HepG2 (cell line): ENCODE data around the gene ZNF77. TPM values are rescaled to one million over a fixed set of nuclear protein-coding genes. Genes with fewer than 3 reads are reported as not detected.

ENCODE experiments used
- ATAC-seq: fragments of 200-7000 bp; cut with Tn5 transposase; 3 replicates; pipeline ENCODE4 v1.9.1; 2020; ENCODE audit warnings: mild to moderate bottlenecking, moderate library complexity
- BruUV-seq: library from RNA; stranded (reverse); fragments of 400-500 nt; replicated peaks from 2 replicates; lab custom pipeline; 2021; lab: Mats Ljungman, UMichigan
- CTCF ChIA-PET: fragments of 300-600 bp; formaldehyde crosslinking; extraction: SDS; loops from one replicate; lab custom pipeline; 2021; ENCODE audit warnings: low total read pairs, inconsistent platforms, low intra/inter-chr PET ratio; lab: Yijun Ruan, JAX
- POLR2A ChIA-PET: fragments of 350-600 bp; sonication (Branson Sonifier 250); formaldehyde crosslinking; loops from one replicate; lab custom pipeline; 2020; ENCODE audit warnings: antibody characterized with exemption, inconsistent platforms; lab: Yijun Ruan, JAX
- DNase-seq: peaks from one replicate; pipeline ENCODE4 v3.0.0-alpha.2; 2015; ENCODE audit warnings: low spot score
- FAIRE-seq: peaks from 3 replicates; lab custom pipeline; 2011; peaks lifted over from hg19 to GRCh38; lab: Jason Lieb, UNC
- H2AFZ ChIP-seq: one replicate; pipeline ENCODE4 v1.6.1; 2011; ENCODE audit warnings: low read length, inconsistent platforms
- H3K27ac ChIP-seq: fragments of 300-600 bp; 3 replicates; pipeline ENCODE4 v1.8.0; 2011; ENCODE audit warnings: mixed run types, mild to moderate bottlenecking, mixed read lengths, low read length, inconsistent platforms; ENCODE audit not compliant: insufficient read depth; ENCODE audit errors: extremely low read length
- H3K27me3 ChIP-seq, 2 experiments: fragments of 200-600 bp in 1 of 2; 2 replicates in 1 of 2; 3 replicates in 1 of 2; pipeline versions ENCODE4 v1.6.0 to v1.8.0; 2011; ENCODE audit warnings: low read length in 2 of 2, mild to moderate bottlenecking in 2 of 2, moderate library complexity in 2 of 2, inconsistent platforms in 1 of 2; ENCODE audit not compliant: insufficient read depth in 2 of 2, control insufficient read depth in 1 of 2
- H3K36me3 ChIP-seq, 2 experiments: fragments of 200-600 bp in 1 of 2; replicated peaks in 1 of 2; 2 replicates in 1 of 2; 3 replicates in 1 of 2; pipeline versions ENCODE4 v1.5.1 to v1.8.0; 2011; ENCODE audit warnings: low read length in 2 of 2, inconsistent platforms in 1 of 2; ENCODE audit not compliant: insufficient read depth in 2 of 2, control insufficient read depth in 1 of 2
- H3K4me1 ChIP-seq: 2 replicates; pipeline ENCODE4 v1.5.1; 2012; ENCODE audit warnings: low read length, inconsistent platforms; ENCODE audit not compliant: insufficient read depth
- H3K4me2 ChIP-seq: 2 replicates; pipeline ENCODE4 v1.6.0; 2011; ENCODE audit warnings: low read depth, low read length, inconsistent platforms
- H3K4me3 ChIP-seq, 3 experiments: fragments of 200-600 bp in 1 of 3; sonication (generic), shearing (Covaris generic) in 1 of 3; replicated peaks in 1 of 3; 2 replicates each; pipeline ENCODE4 v1.5.1; 2011 to 2016; ENCODE audit warnings: low read length in 3 of 3, inconsistent platforms in 2 of 3, low read depth in 2 of 3, mild to moderate bottlenecking in 2 of 3, control low read depth in 1 of 3, mixed read lengths in 1 of 3; ENCODE audit not compliant: insufficient read depth in 1 of 3
- H3K79me2 ChIP-seq: one replicate; pipeline ENCODE4 v1.6.1; 2011; ENCODE audit warnings: low read length, inconsistent platforms; ENCODE audit not compliant: insufficient read depth
- H3K9ac ChIP-seq: 2 replicates; pipeline ENCODE4 v1.6.0; 2011; ENCODE audit warnings: mild to moderate bottlenecking, low read depth, low read length, inconsistent platforms; ENCODE audit not compliant: insufficient read depth
- H3K9me3 ChIP-seq: 2 replicates; pipeline ENCODE4 v1.5.1; 2012; ENCODE audit warnings: mild to moderate bottlenecking, low read length
- H4K20me1 ChIP-seq: 2 replicates; pipeline ENCODE4 v1.6.0; 2011; ENCODE audit warnings: inconsistent platforms, mild to moderate bottlenecking, low read length, moderate library complexity; ENCODE audit not compliant: insufficient read depth
- DPF2 ChIP-seq: sonication (generic); formaldehyde crosslinking; IDR thresholded peaks from 2 replicates; pipeline ENCODE4 v1.4.0; 2020; ENCODE audit warnings: mild to moderate bottlenecking, low read depth, missing genetic modification reagents, borderline replicate concordance
- KDM3A ChIP-seq: IDR thresholded peaks from 2 replicates; pipeline ENCODE4 v1.6.1; 2018; ENCODE audit warnings: low read depth, missing compliant biosample characterization
- PPARG ChIP-seq: conservative IDR thresholded peaks from 2 replicates; pipeline ENCODE4 v1.6.1; 2016; ENCODE audit warnings: missing biosample characterization, missing genetic modification reagents
- RBAK ChIP-seq: sonication (generic); formaldehyde crosslinking; IDR thresholded peaks from 2 replicates; pipeline ENCODE4 v1.5.1; 2020; ENCODE audit warnings: mild to moderate bottlenecking, missing genetic modification reagents
- STAG1 ChIP-seq: sonication (generic); formaldehyde crosslinking; IDR thresholded peaks from 2 replicates; pipeline ENCODE4 v1.4.0; 2020; ENCODE audit warnings: missing genetic modification reagents
- THAP11 ChIP-seq: IDR thresholded peaks from 2 replicates; pipeline ENCODE4 v1.6.1; 2016; ENCODE audit warnings: missing biosample characterization, missing genetic modification reagents
- TOE1 ChIP-seq: sonication (generic); formaldehyde crosslinking; IDR thresholded peaks from 2 replicates; pipeline ENCODE4 v1.4.0; 2020; ENCODE audit warnings: mild to moderate bottlenecking, missing genetic modification reagents
- WGBS: methylation state at CpG from one replicate; pipeline ENCODE4 v1.1.6; 2017; ENCODE audit warnings: low lambda C conversion rate; 5-methylcytosine and 5-hydroxymethylcytosine counted together
- in situ Hi-C: cut with HindIII; loops from 2 replicates; pipeline ENCODE4 v1.10.0; 2017; ENCODE audit warnings: low pct_unique_long_range_greater_than_20kb; ENCODE audit not compliant: extremely low pct_ligation_motif_present
- intact Hi-C: fragments of 100-400 bp; cut with micrococcal nuclease; formaldehyde crosslinking; loops from one replicate; pipeline ENCODE4 v1.10.0; 2022; ENCODE audit not compliant: unreplicated experiment
- polyA plus RNA-seq, 8 experiments: library from polyadenylated mRNA; depleted of rRNA in 3 of 8; stranded (reverse) in 7 of 8; unstranded in 1 of 8; fragments of >200 nt; fragmentation: Illumina TruSeq in 4 of 8; extraction: Trizol in 4 of 8; gene quantifications; 2 replicates each; pipeline versions ENCODE4 v1.2.1 to v1.2.3, GENCODE V29; 2011 to 2016; ENCODE audit warnings: low read depth in 4 of 8, missing spikeins in 1 of 8, mixed read lengths in 1 of 8; ENCODE audit not compliant: insufficient read depth in 1 of 8
- total RNA-seq, 5 experiments: library from RNA; depleted of rRNA; stranded (reverse); fragments of >200 nt; fragmentation: Illumina TruSeq; extraction: Trizol; gene quantifications; 2 replicates each; pipeline ENCODE4 v1.2.3, GENCODE V29; 2016; ENCODE audit warnings: low read depth in 1 of 5
- TF ChIP-seq, protein P1 (sequence below): sonication (generic); formaldehyde crosslinking; IDR thresholded peaks from 2 replicates; pipeline ENCODE4 v1.4.0; 2020; ENCODE audit warnings: mild to moderate bottlenecking, missing genetic modification reagents

Gene ZNF77
- total and polyA plus RNA-seq, 2 of the 13 experiments (the other 11 are each of a cell fraction or from before 2014, with no cell fraction given) = 7.1 to 11.5 TPM

DNA sequence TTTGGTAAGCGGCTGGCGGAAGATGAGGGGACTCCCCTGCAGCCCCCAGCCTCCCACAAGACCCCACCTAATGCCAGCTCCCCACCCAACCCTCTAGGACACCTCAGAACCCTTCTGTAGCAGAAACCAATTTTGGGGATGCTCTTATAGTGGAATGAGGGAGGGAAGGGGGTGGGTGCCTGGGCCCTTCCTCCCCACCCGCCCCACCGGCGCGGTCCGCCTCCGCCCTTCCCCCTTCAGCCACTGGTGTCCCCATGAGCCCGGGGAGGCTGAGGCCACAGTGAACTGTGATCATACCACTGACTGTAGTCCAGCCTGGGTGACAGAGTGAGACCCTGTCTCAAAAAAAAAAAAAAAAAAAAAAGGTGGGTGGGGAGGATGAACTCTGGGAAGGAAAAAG lies 48.8 kb upstream of the ZNF77 start:
- in situ Hi-C loops (no loop called here), intact Hi-C loops (no loop called here)
- CTCF ChIA-PET = no interaction called here
- peaks cover 1 to 28% of the 10 kb centered on the region in 2 experiments; a peak in 3 of 5 replicates for H3K27me3 ChIP-seq
- no peaks in the 10 kb centered on the region for H3K79me2 ChIP-seq
- no peak for FAIRE-seq
- H3K9ac ChIP-seq = no peak overlapping the region
- DNase-seq = no peak
- POLR2A ChIA-PET = no interaction called here
- H3K4me1 ChIP-seq = no peaks in the 10 kb centered on the region
- H3K36me3 ChIP-seq = no peaks in the 10 kb centered on the region
- BruUV-seq = no TSS peak
- no peak overlapping the region for H3K4me3 ChIP-seq
- H3K4me2 ChIP-seq = no peak overlapping the region
- no peaks in the 10 kb centered on the region for H3K9me3 ChIP-seq
- TF ChIP-seq THAP11 (CRISPR knock-in tag) (no peak), PPARG (no peak), KDM3A (CRISPR knock-in tag) (no peak), RBAK (CRISPR knock-in tag) (no peak), DPF2 (CRISPR knock-in tag) (no peak), TOE1 (CRISPR knock-in tag) (no peak), STAG1 (CRISPR knock-in tag) (no peak)
- TF ChIP-seq, protein P1, sequence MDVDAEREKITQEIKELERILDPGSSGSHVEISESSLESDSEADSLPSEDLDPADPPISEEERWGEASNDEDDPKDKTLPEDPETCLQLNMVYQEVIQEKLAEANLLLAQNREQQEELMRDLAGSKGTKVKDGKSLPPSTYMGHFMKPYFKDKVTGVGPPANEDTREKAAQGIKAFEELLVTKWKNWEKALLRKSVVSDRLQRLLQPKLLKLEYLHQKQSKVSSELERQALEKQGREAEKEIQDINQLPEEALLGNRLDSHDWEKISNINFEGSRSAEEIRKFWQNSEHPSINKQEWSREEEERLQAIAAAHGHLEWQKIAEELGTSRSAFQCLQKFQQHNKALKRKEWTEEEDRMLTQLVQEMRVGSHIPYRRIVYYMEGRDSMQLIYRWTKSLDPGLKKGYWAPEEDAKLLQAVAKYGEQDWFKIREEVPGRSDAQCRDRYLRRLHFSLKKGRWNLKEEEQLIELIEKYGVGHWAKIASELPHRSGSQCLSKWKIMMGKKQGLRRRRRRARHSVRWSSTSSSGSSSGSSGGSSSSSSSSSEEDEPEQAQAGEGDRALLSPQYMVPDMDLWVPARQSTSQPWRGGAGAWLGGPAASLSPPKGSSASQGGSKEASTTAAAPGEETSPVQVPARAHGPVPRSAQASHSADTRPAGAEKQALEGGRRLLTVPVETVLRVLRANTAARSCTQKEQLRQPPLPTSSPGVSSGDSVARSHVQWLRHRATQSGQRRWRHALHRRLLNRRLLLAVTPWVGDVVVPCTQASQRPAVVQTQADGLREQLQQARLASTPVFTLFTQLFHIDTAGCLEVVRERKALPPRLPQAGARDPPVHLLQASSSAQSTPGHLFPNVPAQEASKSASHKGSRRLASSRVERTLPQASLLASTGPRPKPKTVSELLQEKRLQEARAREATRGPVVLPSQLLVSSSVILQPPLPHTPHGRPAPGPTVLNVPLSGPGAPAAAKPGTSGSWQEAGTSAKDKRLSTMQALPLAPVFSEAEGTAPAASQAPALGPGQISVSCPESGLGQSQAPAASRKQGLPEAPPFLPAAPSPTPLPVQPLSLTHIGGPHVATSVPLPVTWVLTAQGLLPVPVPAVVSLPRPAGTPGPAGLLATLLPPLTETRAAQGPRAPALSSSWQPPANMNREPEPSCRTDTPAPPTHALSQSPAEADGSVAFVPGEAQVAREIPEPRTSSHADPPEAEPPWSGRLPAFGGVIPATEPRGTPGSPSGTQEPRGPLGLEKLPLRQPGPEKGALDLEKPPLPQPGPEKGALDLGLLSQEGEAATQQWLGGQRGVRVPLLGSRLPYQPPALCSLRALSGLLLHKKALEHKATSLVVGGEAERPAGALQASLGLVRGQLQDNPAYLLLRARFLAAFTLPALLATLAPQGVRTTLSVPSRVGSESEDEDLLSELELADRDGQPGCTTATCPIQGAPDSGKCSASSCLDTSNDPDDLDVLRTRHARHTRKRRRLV (CRISPR knock-in tag) = no peak
- H2AFZ ChIP-seq = no peak overlapping the region
- H4K20me1 ChIP-seq = no peaks in the 10 kb centered on the region
- WGBS = 50% methylated on average over 9 of the region's 9 CpGs
- ATAC-seq = no peak
- H3K27ac ChIP-seq = no peak overlapping the region
